GM08714 (cell line): Measurements from ENCODE around the gene PRMT5.

ENCODE experiments used
- H3K4me3 ChIP-seq: fragments of 200-500 bp; sonication (Bioruptor generic); 2 replicates; pipeline ENCODE4 v1.5.1; 2014; ENCODE audit warnings: mild to moderate bottlenecking, low read length, inconsistent platforms
- ZNF274 ChIP-seq: IDR thresholded peaks from 2 replicates; pipeline ENCODE4 v1.6.1; 2012; ENCODE audit warnings: mild to moderate bottlenecking, low read depth, low read length

Gene PRMT5

GRCh38 chr14:22897357-22897756 is 31.8 kb downstream of the PRMT5 start:
- TF ChIP-seq ZNF274 = no peak
- no peak overlapping the region for H3K4me3 ChIP-seq

- no peak overlapping the region for H3K4me3 ChIP-seq
- TF ChIP-seq ZNF274 = no peak
These were observed 32.4 kb downstream of the PRMT5 start for GRCh38 chr14:22896760-22897159.

GRCh38 chr14:22896356-22896755 is 32.8 kb downstream of the PRMT5 start:
- TF ChIP-seq ZNF274 = no peak
- H3K4me3 ChIP-seq = no peak overlapping the region

- TF ChIP-seq ZNF274 = no peak
- H3K4me3 ChIP-seq = no peak overlapping the region
These were observed 33.8 kb downstream of the PRMT5 start for GRCh38 chr14:22895402-22895801.

- TF ChIP-seq ZNF274 = no peak
- H3K4me3 ChIP-seq = no peak overlapping the region
These were observed 35.5 kb downstream of the PRMT5 start for GRCh38 chr14:22893706-22894105.

- TF ChIP-seq ZNF274 = no peak
- H3K4me3 ChIP-seq = no peak overlapping the region
These were observed 36.7 kb downstream of the PRMT5 start for GRCh38 chr14:22892488-22892887.

- no peak overlapping the region for H3K4me3 ChIP-seq
- no peak for TF ChIP-seq ZNF274
These were observed 38.8 kb downstream of the PRMT5 start for GRCh38 chr14:22890416-22890815.

- H3K4me3 ChIP-seq = peak overlapping the region; percentile 83; the same call in 1 of the 2 replicates
- TF ChIP-seq ZNF274 = no peak
These were observed 40.5 kb downstream of the PRMT5 start for GRCh38 chr14:22888662-22889061.

- H3K4me3 ChIP-seq = peak overlapping the region; percentile 83; the same call in 1 of the 2 replicates
- TF ChIP-seq ZNF274 = no peak
These were observed 41.2 kb downstream of the PRMT5 start for GRCh38 chr14:22887990-22888378.

GRCh38 chr14:22887260-22887989 is 41.8 kb downstream of the PRMT5 start:
- no peak for TF ChIP-seq ZNF274
- peak overlapping the region; percentile 83 for H3K4me3 ChIP-seq

GRCh38 chr14:22886500-22887259 is 42.5 kb downstream of the PRMT5 start:
- peak overlapping the region; percentile 83 for H3K4me3 ChIP-seq
- TF ChIP-seq ZNF274 = no peak

GRCh38 chr14:22885975-22886374 is 43.2 kb downstream of the PRMT5 start:
- H3K4me3 ChIP-seq = peak overlapping the region; percentile 3; the same call in 1 of the 2 replicates
- TF ChIP-seq ZNF274 = no peak

- no peak overlapping the region for H3K4me3 ChIP-seq
- TF ChIP-seq ZNF274 = no peak
These were observed 44.2 kb downstream of the PRMT5 start for GRCh38 chr14:22884738-22885523.

- TF ChIP-seq ZNF274 = no peak
- H3K4me3 ChIP-seq = no peak overlapping the region
These were observed 45.0 kb downstream of the PRMT5 start for GRCh38 chr14:22884076-22884737.
